Measurements from ENCODE around the gene BUD23.

DNA sequence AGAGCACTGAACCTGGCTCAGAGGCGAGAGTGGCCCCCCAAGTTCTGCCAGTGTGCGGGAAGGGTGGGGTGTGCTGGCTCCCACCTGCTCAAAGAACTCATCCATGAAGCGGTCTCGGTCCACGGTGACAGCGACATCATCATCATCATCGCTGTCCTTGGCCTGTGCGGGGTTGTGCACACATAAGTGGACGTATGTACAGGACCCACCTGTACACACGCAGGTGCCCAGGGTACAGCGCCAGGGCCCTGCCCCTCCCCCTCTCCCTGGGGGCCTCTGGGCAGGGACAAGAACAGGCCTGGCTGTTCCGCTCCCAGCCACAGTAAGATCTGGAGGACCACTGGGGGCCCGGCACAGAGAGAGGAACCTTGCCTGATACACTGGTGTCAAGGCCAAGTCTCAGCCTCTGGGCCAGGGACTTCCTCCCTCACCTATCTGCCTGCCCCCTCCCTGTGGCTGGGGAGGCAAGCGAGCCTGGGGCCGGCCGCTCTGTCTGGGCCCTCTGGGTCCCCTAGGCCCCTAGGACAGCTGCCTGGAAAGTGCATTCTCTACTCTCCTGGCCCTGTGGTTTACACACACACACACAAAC is 25.7 kb downstream of the BUD23 start:
- TF ChIP-seq, protein P1, sequence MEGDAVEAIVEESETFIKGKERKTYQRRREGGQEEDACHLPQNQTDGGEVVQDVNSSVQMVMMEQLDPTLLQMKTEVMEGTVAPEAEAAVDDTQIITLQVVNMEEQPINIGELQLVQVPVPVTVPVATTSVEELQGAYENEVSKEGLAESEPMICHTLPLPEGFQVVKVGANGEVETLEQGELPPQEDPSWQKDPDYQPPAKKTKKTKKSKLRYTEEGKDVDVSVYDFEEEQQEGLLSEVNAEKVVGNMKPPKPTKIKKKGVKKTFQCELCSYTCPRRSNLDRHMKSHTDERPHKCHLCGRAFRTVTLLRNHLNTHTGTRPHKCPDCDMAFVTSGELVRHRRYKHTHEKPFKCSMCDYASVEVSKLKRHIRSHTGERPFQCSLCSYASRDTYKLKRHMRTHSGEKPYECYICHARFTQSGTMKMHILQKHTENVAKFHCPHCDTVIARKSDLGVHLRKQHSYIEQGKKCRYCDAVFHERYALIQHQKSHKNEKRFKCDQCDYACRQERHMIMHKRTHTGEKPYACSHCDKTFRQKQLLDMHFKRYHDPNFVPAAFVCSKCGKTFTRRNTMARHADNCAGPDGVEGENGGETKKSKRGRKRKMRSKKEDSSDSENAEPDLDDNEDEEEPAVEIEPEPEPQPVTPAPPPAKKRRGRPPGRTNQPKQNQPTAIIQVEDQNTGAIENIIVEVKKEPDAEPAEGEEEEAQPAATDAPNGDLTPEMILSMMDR (IDR thresholded peaks at IDR 0.05; ENCODE audit: low read depth, low read length, missing input control), result no peak
- TF ChIP-seq TAF1 (conservative IDR thresholded peaks at IDR 0.05), result no peak
- TF ChIP-seq MAX (IDR thresholded peaks at IDR 0.05), result no peak
- no peak for TF ChIP-seq EGR1 (IDR thresholded peaks at IDR 0.05; ENCODE audit: low read depth in 2 of 2)
- TF ChIP-seq RXRA (IDR thresholded peaks at IDR 0.05), result no peak
- TF ChIP-seq YY1 (IDR thresholded peaks at IDR 0.05), result no peak
- TF ChIP-seq, protein P2, sequence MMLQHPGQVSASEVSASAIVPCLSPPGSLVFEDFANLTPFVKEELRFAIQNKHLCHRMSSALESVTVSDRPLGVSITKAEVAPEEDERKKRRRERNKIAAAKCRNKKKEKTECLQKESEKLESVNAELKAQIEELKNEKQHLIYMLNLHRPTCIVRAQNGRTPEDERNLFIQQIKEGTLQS (IDR thresholded peaks at IDR 0.05), result no peak
- TF ChIP-seq GABPA (IDR thresholded peaks at IDR 0.05 in 1 of 2, conservative IDR thresholded peaks at IDR 0.05 in 1 of 2), result no peak
